Measurements from ENCODE around the gene PPM1G.

Gene PPM1G

GRCh38 chr2:27376151-27376865 lies 33.1 kb downstream of the PPM1G start:
- peaks cover 24% of the 10 kb centered on the region for H3K4me1 ChIP-seq (ENCODE audit: control insufficient read depth, insufficient read depth, low read length, poor library complexity, severe bottlenecking)
- no peak overlapping the region for H3K4me3 ChIP-seq (ENCODE audit: insufficient read depth, low read depth, low read length, poor library complexity, severe bottlenecking)
- no peaks in the 10 kb centered on the region for H3K27me3 ChIP-seq (replicated peaks; ENCODE audit: control insufficient read depth, insufficient read depth, low read length, poor library complexity, severe bottlenecking)
- no peaks in the 10 kb centered on the region for H3K9me3 ChIP-seq (ENCODE audit: control insufficient read depth, low read length)
- H3K27ac ChIP-seq (ENCODE audit: insufficient read depth, low read length, poor library complexity, severe bottlenecking), result no peak overlapping the region
- peaks cover 54% of the 10 kb centered on the region for H3K36me3 ChIP-seq (ENCODE audit: control insufficient read depth, insufficient read depth, low read length)
- DNase-seq, result no peak

DNA sequence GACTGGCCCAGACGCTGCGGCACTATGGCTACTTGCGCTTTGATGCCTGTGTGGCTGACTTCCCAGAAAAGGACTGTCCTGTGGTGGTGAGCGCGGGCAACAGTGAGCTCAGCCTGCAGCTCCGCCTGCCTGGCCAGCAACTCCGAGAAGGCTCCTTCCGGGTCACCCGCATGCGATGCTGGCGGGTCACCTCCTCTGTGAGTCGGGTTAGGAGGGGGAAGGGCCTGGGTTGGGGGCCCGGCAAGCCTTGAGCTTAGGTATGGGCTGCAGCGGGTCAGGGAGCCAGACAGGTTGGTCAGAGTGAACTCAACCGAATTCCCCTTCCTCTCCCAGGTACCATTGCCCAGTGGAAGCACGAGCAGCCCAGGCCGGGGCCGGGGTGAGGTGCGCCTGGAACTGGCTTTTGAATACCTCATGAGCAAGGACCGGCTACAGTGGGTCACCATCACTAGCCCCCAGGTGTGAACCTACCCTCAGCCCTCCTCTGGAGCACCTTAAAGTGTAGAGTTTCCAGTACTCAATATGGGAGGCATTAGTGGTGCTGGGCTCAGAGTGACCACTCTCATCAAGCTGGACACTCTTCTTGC lies 33.8 kb downstream of the PPM1G start:
- Histone ChIP-seq H3K27me3 (replicated peaks; ENCODE audit: control insufficient read depth, insufficient read depth, low read length, poor library complexity, severe bottlenecking) (no peaks in the 10 kb centered on the region), H3K9me3 (ENCODE audit: control insufficient read depth, low read length) (no peaks in the 10 kb centered on the region), H3K36me3 (ENCODE audit: control insufficient read depth, insufficient read depth, low read length) (peaks cover 54% of the 10 kb centered on the region), H3K27ac (ENCODE audit: insufficient read depth, low read length, poor library complexity, severe bottlenecking) (no peak overlapping the region), H3K4me1 (ENCODE audit: control insufficient read depth, insufficient read depth, low read length, poor library complexity, severe bottlenecking) (peaks cover 23% of the 10 kb centered on the region), H3K4me3 (ENCODE audit: insufficient read depth, low read depth, low read length, poor library complexity, severe bottlenecking) (no peak overlapping the region)
- DNase-seq, result no peak

DNA sequence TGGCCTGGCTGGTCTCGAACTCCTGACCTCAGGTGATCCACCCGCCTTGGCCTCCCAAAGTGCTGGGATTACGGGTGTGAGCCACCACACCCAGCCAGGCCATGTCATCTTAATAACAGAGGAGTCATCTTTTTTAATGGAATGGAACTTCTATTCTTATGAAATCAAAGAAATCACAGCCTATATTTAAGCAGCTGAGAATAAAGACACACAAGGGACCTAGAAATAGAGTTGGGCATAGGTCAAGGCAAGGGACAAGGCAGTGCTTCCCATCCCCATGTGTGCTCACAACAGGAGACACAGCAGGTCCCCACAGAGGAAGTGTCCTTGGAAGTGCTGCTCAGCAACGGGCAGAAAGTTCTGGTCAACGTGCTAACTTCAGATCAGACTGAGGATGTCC lies 35.8 kb downstream of the PPM1G start:
- DNase-seq, result no peak
- Histone ChIP-seq H3K9me3 (ENCODE audit: control insufficient read depth, low read length) (no peaks in the 10 kb centered on the region), H3K4me3 (ENCODE audit: insufficient read depth, low read depth, low read length, poor library complexity, severe bottlenecking) (no peak overlapping the region), H3K27ac (ENCODE audit: insufficient read depth, low read length, poor library complexity, severe bottlenecking) (no peak overlapping the region), H3K27me3 (replicated peaks; ENCODE audit: control insufficient read depth, insufficient read depth, low read length, poor library complexity, severe bottlenecking) (no peaks in the 10 kb centered on the region), H3K36me3 (ENCODE audit: control insufficient read depth, insufficient read depth, low read length) (peaks cover 54% of the 10 kb centered on the region), H3K4me1 (ENCODE audit: control insufficient read depth, insufficient read depth, low read length, poor library complexity, severe bottlenecking) (peaks cover 24% of the 10 kb centered on the region)

- Histone ChIP-seq H3K4me3 (ENCODE audit: insufficient read depth, low read depth, low read length, poor library complexity, severe bottlenecking) (no peak overlapping the region), H3K4me1 (ENCODE audit: control insufficient read depth, insufficient read depth, low read length, poor library complexity, severe bottlenecking) (peaks cover 24% of the 10 kb centered on the region), H3K36me3 (ENCODE audit: control insufficient read depth, insufficient read depth, low read length) (peaks cover 54% of the 10 kb centered on the region), H3K27me3 (replicated peaks; ENCODE audit: control insufficient read depth, insufficient read depth, low read length, poor library complexity, severe bottlenecking) (no peaks in the 10 kb centered on the region), H3K9me3 (ENCODE audit: control insufficient read depth, low read length) (no peaks in the 10 kb centered on the region), H3K27ac (ENCODE audit: insufficient read depth, low read length, poor library complexity, severe bottlenecking) (peak overlapping the region; percentile 14)
- no peak for DNase-seq
Measured at GRCh38 chr2:27372937-27373336, 36.5 kb downstream of the PPM1G start.

- no peak for DNase-seq
- H3K36me3 ChIP-seq (ENCODE audit: control insufficient read depth, insufficient read depth, low read length), result peaks cover 54% of the 10 kb centered on the region
Measured at GRCh38 chr2:27370816-27371620, 38.4 kb downstream of the PPM1G start.

GRCh38 chr2:27370026-27370815 lies 39.2 kb downstream of the PPM1G start, which contains the start of the genes EIF2B4 and SNX17:
Gene EIF2B4 (minus strand): TSS chr2:27370338. CDS start chr2:27370314, 24 bp downstream.
Gene SNX17 (plus strand): TSS chr2:27370616. CDS start chr2:27370744, 128 bp downstream.
- Histone ChIP-seq H3K27me3 (replicated peaks; ENCODE audit: control insufficient read depth, insufficient read depth, low read length, poor library complexity, severe bottlenecking) (no peaks in the 10 kb centered on the region), H3K36me3 (ENCODE audit: control insufficient read depth, insufficient read depth, low read length) (peaks cover 53% of the 10 kb centered on the region), H3K4me1 (ENCODE audit: control insufficient read depth, insufficient read depth, low read length, poor library complexity, severe bottlenecking) (peaks cover 24% of the 10 kb centered on the region), H3K9me3 (ENCODE audit: control insufficient read depth, low read length) (no peaks in the 10 kb centered on the region), H3K27ac (ENCODE audit: insufficient read depth, low read length, poor library complexity, severe bottlenecking) (peak within 1 kb of the TSS; percentile 89), H3K4me3 (ENCODE audit: insufficient read depth, low read depth, low read length, poor library complexity, severe bottlenecking) (peak within 1 kb of the TSS; percentile 96)
- peak; percentile 98 to 100 (median 99) for DNase-seq

More at GRCh38 chr2:27370816-27371620, 38.4 kb downstream of the PPM1G start:
- Histone ChIP-seq H3K9me3 (ENCODE audit: control insufficient read depth, low read length) (no peaks in the 10 kb centered on the region), H3K27ac (ENCODE audit: insufficient read depth, low read length, poor library complexity, severe bottlenecking) (peak overlapping the region; percentile 89), H3K4me1 (ENCODE audit: control insufficient read depth, insufficient read depth, low read length, poor library complexity, severe bottlenecking) (peaks cover 24% of the 10 kb centered on the region), H3K27me3 (replicated peaks; ENCODE audit: control insufficient read depth, insufficient read depth, low read length, poor library complexity, severe bottlenecking) (no peaks in the 10 kb centered on the region), H3K4me3 (ENCODE audit: insufficient read depth, low read depth, low read length, poor library complexity, severe bottlenecking) (peak overlapping the region; percentile 96)

GRCh38 chr2:27369471-27370025 lies 39.8 kb downstream of the PPM1G start:
- Histone ChIP-seq H3K9me3 (ENCODE audit: control insufficient read depth, low read length) (no peaks in the 10 kb centered on the region), H3K36me3 (ENCODE audit: control insufficient read depth, insufficient read depth, low read length) (peaks cover 50% of the 10 kb centered on the region), H3K27ac (ENCODE audit: insufficient read depth, low read length, poor library complexity, severe bottlenecking) (peak overlapping the region; percentile 89), H3K4me3 (ENCODE audit: insufficient read depth, low read depth, low read length, poor library complexity, severe bottlenecking) (peak overlapping the region; percentile 96), H3K4me1 (ENCODE audit: control insufficient read depth, insufficient read depth, low read length, poor library complexity, severe bottlenecking) (peaks cover 24% of the 10 kb centered on the region), H3K27me3 (replicated peaks; ENCODE audit: control insufficient read depth, insufficient read depth, low read length, poor library complexity, severe bottlenecking) (no peaks in the 10 kb centered on the region)
- no peak for DNase-seq

GRCh38 chr2:27363933-27364332 lies 45.5 kb downstream of the PPM1G start:
- Histone ChIP-seq H3K36me3 (ENCODE audit: control insufficient read depth, insufficient read depth, low read length) (peaks cover 44% of the 10 kb centered on the region), H3K4me1 (ENCODE audit: control insufficient read depth, insufficient read depth, low read length, poor library complexity, severe bottlenecking) (peaks cover 2% of the 10 kb centered on the region), H3K27me3 (replicated peaks; ENCODE audit: control insufficient read depth, insufficient read depth, low read length, poor library complexity, severe bottlenecking) (no peaks in the 10 kb centered on the region), H3K27ac (ENCODE audit: insufficient read depth, low read length, poor library complexity, severe bottlenecking) (no peak overlapping the region), H3K4me3 (ENCODE audit: insufficient read depth, low read depth, low read length, poor library complexity, severe bottlenecking) (no peak overlapping the region), H3K9me3 (ENCODE audit: control insufficient read depth, low read length) (no peaks in the 10 kb centered on the region)
- no peak for DNase-seq

DNA sequence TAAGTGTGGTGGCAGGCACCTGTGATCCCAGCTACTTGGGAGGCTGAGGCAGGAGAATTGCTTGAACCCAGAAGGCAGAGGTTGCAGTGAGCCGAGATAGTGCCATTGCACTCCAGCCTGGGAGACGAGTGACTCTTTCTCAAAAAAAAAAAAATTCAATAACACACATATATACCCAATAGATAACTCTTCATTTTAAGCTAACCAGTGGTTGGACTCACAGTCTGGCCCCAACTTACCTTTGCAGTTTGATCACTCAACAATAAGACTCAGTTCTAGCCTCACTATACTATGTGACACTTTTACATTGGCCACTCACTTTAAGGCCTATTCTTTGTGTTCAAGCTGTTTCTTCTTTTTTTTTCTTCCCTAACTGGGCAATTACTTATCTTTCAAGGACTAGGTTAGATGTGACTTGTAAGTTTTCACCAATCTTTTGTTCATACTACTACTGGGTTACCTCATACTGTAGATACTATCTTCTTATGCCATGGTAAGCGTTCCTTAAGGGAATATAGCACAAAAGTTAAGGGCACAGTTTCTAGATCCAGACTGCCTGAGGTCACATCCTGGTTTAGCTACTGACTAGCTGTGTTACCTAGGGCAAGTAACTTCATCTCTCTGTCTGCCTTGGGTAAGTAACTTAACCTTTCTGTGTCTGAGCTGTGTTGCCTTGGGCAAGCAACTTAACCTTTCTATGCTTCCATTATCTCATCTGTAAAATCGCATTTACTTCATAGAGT lies 46.5 kb downstream of the PPM1G start:
- H3K4me3 ChIP-seq (ENCODE audit: insufficient read depth, low read depth, low read length, poor library complexity, severe bottlenecking), result no peak overlapping the region
- peaks cover 39% of the 10 kb centered on the region for H3K36me3 ChIP-seq (ENCODE audit: control insufficient read depth, insufficient read depth, low read length)
- no peaks in the 10 kb centered on the region for H3K27me3 ChIP-seq (replicated peaks; ENCODE audit: control insufficient read depth, insufficient read depth, low read length, poor library complexity, severe bottlenecking)
- peaks cover under 1% of the 10 kb centered on the region for H3K4me1 ChIP-seq (ENCODE audit: control insufficient read depth, insufficient read depth, low read length, poor library complexity, severe bottlenecking)
- no peaks in the 10 kb centered on the region for H3K9me3 ChIP-seq (ENCODE audit: control insufficient read depth, low read length)
- no peak for DNase-seq
- no peak overlapping the region for H3K27ac ChIP-seq (ENCODE audit: insufficient read depth, low read length, poor library complexity, severe bottlenecking)

Data from effector memory CD4-positive, alpha-beta T cell (primary cell).